Inflammatory macrophage treated with lipopolysaccharide for 4 hours (primary cell): ENCODE data around the gene LMBRD2.
"Not testable (repeated sequence)": the region's sequence is repeated elsewhere in the genome, so short reads cannot be mapped to it uniquely, and the experiment has no call there.

ENCODE experiments used
- DNase-seq: peaks from one replicate; pipeline ENCODE4 v3.0.0-alpha.2; 2020

Gene LMBRD2

GRCh38 chr5:36151434-36152323, at the start of gene LMBRD2, which contains the start of gene SKP2:
TSS of gene LMBRD2 (minus strand) at chr5:36151887. CDS start at chr5:36143349, 8,538 bp downstream.
TSS of gene SKP2 (plus strand) at chr5:36152111. CDS start at chr5:36152263, 152 bp downstream.
- DNase-seq = peak; percentile 99

DNA sequence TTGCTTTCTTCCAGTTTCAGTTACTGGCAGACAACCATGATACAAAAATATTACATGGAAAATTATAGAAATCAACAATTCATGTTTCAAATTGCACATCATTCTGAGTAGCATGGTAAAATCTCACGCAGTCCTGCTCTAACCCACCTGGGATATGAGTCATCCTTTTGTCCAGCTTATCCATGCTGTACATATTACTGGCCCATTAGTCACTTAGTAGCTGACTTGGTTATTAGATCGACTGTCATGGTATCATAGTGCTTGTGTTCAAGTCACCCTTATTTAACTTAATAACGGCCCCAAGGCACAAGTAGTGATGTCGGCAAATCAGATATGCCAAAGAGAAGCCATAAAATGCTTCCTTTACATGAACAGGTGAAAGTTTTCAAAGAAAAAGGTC, 48.8 kb upstream of the LMBRD2 start:
- no peak for DNase-seq

DNA sequence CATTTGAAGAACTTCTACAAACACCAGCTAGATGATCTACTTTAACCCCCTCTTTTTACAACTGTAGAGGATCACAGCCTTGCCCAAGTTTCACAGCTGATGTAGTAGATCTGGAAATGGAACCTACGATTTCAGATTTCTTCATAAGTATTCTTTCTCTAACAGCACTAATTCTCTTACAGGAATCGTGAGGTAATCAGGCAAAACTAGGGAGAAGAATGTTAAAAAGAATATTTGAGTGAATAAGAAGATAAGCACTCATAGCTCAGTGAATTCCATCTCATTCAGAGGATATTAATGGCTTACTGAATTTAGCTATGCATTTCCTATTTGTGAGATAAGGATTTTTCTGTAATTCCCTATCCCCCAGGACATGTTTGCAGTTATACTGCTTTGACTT, 47.9 kb upstream of the LMBRD2 start:
- no peak for DNase-seq

DNA sequence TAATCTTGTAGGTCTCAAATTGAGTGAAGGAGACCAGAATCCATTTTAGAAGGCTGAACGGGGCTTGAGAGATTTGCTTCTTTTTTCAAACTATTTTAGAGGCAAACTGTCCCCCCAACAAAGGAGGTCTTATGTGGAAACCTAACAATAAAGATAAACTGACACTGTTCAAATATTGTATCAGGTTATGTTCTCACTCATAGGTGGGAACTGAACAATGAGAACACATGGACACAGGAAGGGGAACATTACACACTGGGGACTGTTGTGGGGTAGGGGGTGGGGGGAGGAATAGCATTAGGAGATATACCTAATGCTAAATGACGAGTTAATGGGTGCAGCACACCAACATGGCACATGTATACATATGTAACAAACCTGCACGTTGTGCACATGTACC, 47.1 kb upstream of the LMBRD2 start:
- not testable (repeated sequence) for DNase-seq

DNA sequence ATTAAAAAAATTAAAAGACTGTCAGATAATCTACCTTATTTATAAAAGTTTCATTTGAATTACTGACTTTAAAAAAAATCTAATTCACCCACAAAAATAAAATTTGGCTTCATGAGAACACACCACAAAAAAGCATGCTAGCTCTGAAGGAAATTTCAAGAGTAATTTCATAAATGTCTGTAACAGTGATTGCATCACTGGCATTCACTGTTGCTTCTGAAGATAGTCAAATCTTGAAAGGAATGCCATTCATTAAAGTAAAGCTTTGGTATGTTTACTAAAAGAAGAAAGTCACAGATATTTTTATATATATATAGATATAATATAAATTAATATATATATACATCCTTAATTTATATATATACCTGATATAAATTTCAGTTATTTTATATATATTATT, 46.6 kb upstream of the LMBRD2 start:
- DNase-seq = no peak

- DNase-seq = no peak
These were observed 42.1 kb upstream of the LMBRD2 start for GRCh38 chr5:36193746-36194145.

DNA sequence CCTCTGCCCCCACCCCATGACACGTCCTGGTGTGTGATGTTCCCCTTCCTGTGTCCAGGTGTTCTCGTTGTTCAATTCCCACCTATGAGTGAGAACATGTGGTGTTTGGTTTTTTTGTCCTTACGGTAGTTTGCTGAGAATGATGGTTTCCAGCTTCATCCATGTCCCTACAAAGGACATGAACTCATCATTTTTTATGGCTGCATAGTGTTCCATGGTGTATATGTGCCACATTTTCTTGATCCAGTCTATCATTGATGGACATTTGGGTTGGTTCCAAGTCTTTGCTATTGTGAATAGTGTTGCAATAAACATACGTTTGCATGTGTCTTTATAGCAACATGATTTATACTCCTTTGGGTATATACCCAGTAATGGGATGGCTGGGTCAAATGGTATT, 32.7 kb upstream of the LMBRD2 start:
- DNase-seq = not testable (repeated sequence)

DNA sequence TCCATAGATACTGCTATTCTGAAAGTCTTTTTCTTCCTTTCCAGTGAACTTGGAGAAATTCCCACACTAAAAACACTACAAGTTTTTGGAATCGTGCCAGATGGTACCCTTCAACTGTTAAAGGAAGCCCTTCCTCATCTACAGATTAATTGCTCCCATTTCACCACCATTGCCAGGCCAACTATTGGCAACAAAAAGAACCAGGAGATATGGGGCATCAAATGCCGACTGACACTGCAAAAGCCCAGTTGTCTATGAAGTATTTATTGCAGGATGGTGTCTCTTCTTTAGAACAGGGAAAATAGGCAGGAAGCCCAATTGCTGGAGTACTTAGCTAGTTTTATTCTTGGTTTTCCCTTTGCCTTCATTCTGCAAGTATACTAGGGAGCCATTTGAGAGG, 30.1 kb upstream of the LMBRD2 start:
- DNase-seq = no peak

DNA sequence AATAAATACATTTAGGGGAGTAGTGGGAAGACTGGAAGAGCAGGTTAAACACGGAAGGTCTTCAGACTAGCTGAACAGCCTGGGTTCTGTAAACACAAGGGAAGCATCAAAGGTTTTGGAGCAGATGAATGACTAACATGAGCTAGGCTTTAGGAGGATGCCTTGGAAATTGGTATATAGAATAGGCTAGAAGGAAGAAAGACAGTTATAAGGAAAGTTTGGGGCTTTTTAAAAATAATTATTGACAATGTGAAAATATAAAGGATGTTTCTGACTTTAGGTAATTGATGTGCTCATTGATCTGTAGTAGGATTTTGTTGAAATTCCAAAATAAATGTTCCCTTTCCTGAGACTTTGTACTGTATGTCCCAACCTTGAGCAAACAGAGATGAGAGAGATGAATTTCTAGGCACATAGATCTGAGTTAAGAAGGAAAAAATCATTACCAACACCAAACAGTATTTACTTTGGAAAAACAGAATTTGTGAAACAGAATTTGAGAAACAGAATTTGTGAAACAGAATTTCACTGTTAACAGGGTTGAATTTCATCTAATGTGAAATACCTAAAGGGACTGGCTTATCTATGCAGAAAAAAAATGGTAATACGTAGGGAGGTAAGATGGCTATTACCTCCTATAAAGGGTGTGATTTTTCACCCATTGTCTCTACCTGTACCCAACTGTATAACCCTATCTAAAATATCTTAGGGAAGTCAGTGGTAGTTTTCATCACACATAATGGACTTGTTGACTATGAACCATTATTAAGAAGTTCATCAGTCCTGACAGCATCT, 29.1 kb upstream of the LMBRD2 start:
- no peak for DNase-seq

GRCh38 chr5:36179950-36180349, 28.3 kb upstream of the LMBRD2 start:
- DNase-seq = no peak

DNA sequence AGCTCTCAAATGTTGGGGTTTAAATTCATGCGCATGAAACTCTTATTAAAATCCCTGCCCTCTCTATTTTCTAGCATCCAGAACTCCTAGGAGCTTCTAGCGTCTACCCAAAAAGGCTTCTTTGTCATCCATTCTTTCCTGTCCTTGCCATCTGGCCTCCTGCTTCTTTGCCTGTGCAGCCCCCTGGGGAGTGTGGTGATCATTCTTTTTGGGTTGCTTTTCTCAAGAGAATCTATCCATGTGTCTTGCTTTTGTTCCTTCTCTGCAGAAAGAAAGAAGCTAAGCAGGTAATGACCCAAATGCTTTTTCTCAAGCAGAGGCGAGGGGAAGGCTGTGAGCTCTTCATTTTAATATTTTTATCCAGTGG, 26.8 kb upstream of the LMBRD2 start:
- no peak for DNase-seq

- DNase-seq = peak; percentile 32
These were observed 26.2 kb upstream of the LMBRD2 start for GRCh38 chr5:36177715-36178523.

DNA sequence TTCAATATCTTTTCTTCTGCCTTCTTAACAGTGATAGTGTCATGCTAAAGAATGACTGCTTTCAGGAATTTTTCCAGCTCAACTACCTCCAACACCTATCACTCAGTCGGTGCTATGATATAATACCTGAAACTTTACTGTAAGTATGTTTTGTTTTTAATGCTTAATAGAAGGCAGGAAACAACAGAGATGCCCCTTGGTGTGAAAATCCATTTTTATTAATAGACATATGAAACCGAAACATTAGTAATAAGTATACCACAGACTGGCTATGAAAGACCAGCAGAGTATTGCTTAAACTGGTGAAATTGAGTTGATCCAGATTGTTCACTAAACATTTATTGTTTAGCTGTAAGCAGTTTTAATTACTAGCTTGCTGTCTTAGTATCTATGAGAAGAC, 25.5 kb upstream of the LMBRD2 start:
- DNase-seq = peak; percentile 17

DNA sequence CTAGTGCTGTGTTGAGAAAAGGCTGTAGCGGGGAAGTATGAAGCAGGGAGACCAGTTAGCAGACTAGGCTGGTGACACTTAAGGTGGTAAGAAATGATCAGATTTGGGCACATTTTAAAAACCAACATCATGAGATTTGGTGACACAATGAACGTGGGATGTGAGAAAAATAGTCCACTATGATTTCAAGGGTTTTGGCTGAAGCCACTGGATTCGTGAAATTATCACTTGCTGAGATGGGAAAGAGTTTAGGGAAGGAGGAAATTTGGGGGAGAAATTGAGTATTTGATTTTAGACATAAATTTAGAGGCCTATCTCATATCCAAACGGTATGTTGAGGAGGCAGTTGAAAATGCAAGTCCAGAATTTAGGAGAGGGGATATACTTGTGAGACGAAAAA, 23.4 kb upstream of the LMBRD2 start:
- DNase-seq = no peak

DNA sequence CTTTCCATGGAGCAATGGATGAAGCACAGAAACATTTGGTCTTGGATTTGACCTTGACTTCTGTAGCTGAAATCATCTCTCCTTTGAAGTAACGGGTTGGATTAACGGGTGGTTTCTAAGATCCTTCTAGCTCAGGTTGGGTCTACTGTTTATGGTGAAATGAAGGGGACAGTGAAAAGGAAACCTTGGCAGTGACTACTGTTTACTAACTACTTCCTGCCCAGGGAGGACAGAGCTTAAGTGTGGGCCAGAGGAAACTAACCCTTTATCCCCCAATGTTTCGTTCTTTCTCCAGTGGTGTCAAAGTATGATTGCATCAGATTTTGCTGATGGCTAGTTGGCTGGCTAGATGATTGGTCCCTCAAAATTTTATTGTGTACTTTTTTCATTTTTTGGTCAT, 22.4 kb upstream of the LMBRD2 start:
- no peak for DNase-seq

DNA sequence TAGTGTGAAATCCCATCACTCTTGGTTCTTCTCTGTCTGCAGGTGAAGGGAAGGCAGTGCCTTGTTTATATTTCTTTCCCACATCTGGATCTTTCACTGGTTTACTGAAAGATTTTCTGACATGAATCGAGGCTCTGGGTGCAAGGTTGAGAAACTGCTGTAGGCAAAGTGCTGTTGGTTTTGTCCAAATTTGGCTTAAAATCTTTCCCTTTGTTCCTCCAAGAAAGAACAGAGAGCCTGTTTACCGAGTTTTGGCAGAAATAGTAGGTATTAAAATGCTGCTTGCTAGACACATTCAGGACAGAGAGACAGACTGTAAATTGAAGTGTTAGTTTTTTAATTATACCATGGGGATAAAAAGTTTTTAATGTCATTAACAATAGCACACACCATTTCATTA, 21.7 kb upstream of the LMBRD2 start:
- no peak for DNase-seq

DNA sequence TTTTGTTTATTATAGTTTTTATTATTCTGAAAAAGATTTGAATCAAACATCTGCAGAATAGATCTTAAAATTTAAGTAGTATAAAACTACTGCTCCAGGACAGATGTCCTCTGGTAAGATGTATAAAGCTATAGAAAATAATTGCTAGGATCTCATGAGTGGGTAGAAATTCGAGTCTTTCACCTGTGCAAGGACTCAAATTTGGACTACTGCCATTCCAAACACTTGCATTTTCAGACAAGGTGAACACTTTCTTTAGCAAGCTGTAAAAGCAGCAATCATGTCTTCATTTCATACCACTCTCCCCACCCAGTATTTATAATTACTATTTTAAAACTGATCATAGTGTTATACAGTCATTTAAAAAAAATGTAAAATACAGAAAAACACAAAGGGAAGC, 20.9 kb upstream of the LMBRD2 start:
- DNase-seq = no peak

GRCh38 chr5:36170832-36171424, 19.2 kb upstream of the LMBRD2 start:
- no peak for DNase-seq

DNA sequence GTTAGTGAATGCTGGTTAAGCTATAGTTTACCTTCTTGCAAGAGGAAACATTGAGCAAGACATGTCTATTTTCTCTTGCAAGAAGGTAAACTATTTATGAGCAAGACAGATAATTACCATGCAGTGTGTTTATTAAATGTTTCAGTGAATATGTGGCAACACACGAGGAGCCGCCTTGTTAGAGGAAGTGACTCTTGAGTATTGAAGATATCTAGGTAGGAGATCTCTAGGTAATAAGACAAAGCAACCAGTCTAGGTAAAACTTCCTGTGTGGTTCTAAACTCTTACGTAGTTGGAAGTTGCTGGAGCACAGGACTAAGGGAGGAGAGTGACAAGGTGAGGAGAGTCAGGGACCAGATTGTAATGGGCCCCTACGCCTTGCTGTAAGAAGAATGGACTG, 17.1 kb upstream of the LMBRD2 start:
- no peak for DNase-seq

DNA sequence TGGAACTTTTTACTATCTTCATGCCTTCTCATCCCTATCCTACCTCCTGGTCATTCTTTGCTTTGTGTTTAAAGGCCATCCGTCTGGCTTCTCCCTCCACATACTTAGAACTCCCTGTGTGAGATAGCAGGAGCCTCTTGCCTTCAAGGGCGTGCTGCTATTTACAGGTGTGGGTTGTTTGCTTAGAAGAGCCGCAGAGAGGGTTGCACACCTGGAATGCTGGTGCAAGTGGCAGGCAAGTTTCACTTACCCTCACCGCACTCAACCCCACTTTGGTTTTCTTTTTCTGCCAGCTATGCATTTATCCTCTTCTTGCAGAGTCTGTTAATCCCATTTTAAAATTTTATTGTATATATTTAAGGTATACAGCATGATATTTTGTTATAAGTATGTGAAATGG, 12.8 kb upstream of the LMBRD2 start:
- no peak for DNase-seq

DNA sequence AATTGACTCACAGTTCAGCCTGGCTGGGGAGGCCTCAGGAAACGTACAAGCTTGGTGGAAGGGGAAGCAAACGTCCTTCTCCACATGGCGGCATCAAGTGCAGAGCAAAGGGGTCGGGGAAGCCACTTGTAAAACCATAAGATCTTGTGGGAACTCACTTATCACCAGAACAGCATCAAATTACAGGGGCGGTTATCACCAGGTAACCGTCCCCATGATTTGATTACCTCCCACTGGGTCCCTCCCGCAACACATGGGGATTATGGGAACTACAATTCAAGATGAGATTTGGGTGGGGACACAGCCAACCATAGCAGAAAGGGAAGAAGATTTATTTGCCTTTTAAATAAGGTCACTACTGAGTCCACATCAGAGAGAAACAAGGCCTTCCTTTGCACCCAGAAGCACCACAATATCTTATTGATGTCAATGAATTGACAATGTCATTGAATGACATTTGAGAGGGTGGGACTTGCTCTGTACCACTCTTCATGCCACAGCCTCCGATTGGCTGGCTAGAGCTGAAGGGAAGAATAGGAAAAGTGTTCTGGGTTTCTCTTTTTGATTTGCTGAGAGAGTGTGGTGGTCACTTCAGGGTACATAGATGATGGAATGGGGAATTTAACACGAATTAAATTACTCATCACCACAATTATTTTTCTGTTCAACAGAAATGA, 11.3 kb upstream of the LMBRD2 start:
- no peak for DNase-seq

DNA sequence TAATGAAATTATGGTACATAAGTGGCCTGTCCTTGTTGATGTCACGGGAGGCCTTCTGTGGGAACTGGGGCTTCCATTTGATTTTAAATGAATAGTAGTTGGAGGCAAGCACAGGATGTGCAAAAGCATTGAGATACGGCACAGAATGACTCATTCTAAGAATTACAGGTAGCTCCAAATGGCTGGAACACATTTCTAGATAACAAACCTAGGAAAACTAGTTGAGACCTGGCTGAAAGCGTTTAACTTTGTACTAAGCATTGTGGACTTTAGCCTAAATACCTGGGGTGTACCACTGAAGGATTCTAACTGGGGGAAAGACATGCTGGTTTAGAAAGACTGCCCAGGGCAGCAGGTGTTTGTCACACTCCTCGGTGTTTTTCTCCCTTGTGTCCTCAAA, 9.7 kb upstream of the LMBRD2 start:
- DNase-seq = no peak
